ENCODE results near the gene COL25A1. TPM values are rescaled to one million over a fixed set of nuclear protein-coding genes. Genes with fewer than 3 reads are reported as not detected.
"Not testable (repeated sequence)": the region's sequence is repeated elsewhere in the genome, so short reads cannot be mapped to it uniquely, and the experiment has no call there.

The COL25A1 gene
- total RNA-seq, 4 donors from 2014 or later = 7.1 to 21.3 (median 12.6) TPM

- ATAC-seq (ENCODE audit: low FRiP score) (no peak), DNase-seq (ENCODE audit: low spot score) (no peak)
- TF ChIP-seq CTCF (IDR thresholded peaks at IDR 0.05) = no peak
Observed at GRCh38 chr4:108943371-108943770, 359.1 kb downstream of the COL25A1 start.

GRCh38 chr4:108941904-108942430 is 360.5 kb downstream of the COL25A1 start:
- no peak for ATAC-seq (ENCODE audit: low FRiP score)
- TF ChIP-seq CTCF (IDR thresholded peaks at IDR 0.05) = no peak

GRCh38 chr4:108940634-108941033 is 361.8 kb downstream of the COL25A1 start:
- ATAC-seq (ENCODE audit: low FRiP score) = no peak
- TF ChIP-seq CTCF (IDR thresholded peaks at IDR 0.05) = no peak
- DNase-seq (ENCODE audit: low spot score) = no peak

More at GRCh38 chr4:108941904-108942430, 360.5 kb downstream of the COL25A1 start:
- no peak for DNase-seq (ENCODE audit: low spot score)

DNA sequence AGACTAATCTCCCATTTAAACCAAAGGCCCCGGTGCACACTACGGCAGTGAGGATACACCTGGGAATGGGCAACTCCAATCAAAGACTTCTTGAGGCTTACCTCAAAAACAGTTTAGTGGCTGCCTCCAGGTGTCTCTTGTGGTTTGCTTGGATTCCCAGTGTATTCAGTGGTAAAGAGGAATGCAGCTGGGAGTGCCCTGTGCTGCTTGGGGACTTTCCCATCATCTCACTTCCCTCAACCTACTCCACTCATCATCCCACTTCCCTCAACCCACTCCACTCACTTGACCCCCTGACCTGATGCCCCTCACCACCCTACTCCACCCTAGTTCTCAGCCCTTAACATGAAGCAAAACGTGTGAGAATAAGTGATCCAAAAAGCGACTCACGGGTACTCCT is 362.3 kb downstream of the COL25A1 start:
- no peak for TF ChIP-seq CTCF (IDR thresholded peaks at IDR 0.05)
- ATAC-seq (ENCODE audit: low FRiP score) (no peak), DNase-seq (ENCODE audit: low spot score) (no peak)

GRCh38 chr4:108937066-108937465 is 365.4 kb downstream of the COL25A1 start:
- DNase-seq (ENCODE audit: low spot score) = no peak
- no peak for TF ChIP-seq CTCF (IDR thresholded peaks at IDR 0.05)

GRCh38 chr4:108933925-108934324 is 368.5 kb downstream of the COL25A1 start:
- not testable (repeated sequence) for ATAC-seq (ENCODE audit: low FRiP score); DNase-seq (ENCODE audit: low spot score)

More at GRCh38 chr4:108937066-108937465, 365.4 kb downstream of the COL25A1 start:
- ATAC-seq (ENCODE audit: low FRiP score) = no peak

DNA sequence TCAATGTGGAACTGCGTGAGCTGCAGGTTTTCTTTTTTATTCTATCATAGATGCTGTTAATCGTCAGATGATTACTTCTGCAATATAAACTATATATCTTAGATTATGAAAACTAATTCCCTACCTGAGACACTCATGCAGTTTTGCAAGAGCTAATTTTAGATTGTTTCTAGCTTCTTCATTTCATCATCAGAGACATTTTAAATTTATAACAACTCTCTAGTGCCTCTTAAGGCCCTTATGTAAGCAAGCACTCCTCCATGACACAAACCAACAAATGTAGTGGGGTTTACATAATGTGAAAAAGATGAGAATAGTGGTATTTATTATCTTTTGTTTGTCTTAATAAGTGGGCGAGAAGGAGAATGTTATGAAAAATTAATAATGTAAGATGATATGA is 369.4 kb downstream of the COL25A1 start:
- TF ChIP-seq CTCF (IDR thresholded peaks at IDR 0.05) = no peak
- DNase-seq (ENCODE audit: low spot score) (no peak), ATAC-seq (ENCODE audit: low FRiP score) (no peak)
